ENCODE data around the gene FUT2. TPM values are rescaled to one million over a fixed set of nuclear protein-coding genes. Genes with fewer than 3 reads are reported as not detected.

The FUT2 gene
- total RNA-seq, 1 donor: under 0.01 TPM

- DNase-seq (ENCODE audit: low read depth in 2 of 3, low spot score in 2 of 3): no peak
Observed at GRCh38 chr19:48722196-48722708, 26.5 kb downstream of the FUT2 start.

- peak in 2 of 3 donors; percentile 86 to 95 for DNase-seq (ENCODE audit: low read depth in 2 of 3, low spot score in 2 of 3)
Observed at GRCh38 chr19:48724796-48725753, 29.3 kb downstream of the FUT2 start.

DNA sequence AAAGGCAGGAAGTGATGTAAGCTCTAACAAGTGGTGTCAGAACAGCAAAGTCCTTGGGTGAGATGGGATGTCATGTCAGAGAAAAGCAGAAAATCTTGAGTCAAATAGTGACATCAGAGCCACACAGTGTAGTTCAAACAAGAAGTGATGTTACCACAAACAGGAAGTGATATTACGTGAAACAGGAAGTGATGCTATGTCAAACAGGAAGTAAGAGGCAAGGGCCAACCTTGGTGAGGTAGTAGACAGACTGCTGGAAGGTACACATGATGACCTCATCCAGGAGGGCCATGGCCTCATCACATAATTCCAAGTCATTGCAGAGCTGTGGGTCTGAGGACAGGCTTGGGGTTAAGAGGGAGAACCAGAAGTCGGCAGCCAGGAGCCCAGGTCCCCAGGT lies 30.8 kb downstream of the FUT2 start:
- peak in 2 of 3 donors; percentile 70 to 80 for DNase-seq (ENCODE audit: low read depth in 2 of 3, low spot score in 2 of 3)

DNA sequence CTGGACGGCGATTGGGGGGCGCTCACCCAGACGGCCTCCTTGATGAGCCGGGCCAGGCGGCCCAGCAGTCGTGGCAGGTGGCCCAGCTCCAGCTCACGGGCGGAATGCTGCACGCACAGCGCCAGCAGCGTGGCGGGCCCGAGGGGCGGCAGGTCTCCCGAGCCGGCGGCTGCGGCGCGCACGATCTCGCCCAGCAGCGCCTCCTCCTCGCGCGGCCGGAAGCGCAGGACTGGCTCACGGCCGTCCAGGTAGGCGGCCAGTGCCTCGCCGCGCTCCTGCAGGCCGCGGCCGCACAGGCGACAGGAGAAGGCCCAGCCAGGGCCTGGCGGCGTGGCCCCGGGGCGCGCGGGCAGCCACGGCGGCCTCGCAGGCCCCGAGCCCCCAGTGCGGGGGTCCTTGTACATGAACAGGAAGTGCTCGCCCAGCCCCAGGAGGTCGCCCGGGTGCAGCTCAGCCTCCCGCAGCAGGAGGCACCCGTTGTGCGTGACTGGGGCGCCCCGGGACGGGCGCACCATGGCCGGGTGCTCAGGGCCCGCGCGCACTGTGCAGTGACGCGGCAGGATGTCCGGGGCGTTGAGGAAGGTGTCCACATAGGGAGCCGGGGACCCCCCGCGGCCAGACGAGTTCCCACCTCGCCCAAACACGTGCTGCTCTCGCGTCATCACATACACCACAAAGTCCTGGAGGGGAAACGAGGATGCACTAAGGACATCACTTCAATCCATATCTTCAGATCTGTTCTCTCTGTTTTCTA lies 33.3 kb downstream of the FUT2 start:
- DNase-seq (ENCODE audit: low read depth in 2 of 3, low spot score in 2 of 3): no peak

DNA sequence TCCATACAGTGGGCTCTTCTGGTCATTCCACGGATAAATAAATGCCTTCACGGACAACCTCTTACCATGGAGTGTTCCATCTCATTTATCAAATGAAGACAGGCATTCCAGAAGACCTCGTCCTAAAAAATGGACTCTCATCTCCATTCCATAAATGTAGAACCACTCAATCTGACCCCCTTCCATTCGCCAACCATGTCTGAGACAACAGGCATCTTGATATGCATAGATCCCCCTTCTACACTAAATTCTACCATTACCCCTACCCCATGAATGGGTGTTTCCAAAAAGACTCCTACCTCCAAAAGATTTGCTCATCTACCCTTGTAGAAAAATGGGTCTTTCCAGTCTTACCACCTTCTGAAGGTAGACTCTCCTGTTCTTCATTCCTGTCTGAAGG lies 35.7 kb downstream of the FUT2 start:
- DNase-seq (ENCODE audit: low read depth in 2 of 3, low spot score in 2 of 3): no peak

GRCh38 chr19:48734625-48735024 lies 38.9 kb downstream of the FUT2 start:
- DNase-seq (ENCODE audit: low read depth in 2 of 3, low spot score in 2 of 3): no peak

DNA sequence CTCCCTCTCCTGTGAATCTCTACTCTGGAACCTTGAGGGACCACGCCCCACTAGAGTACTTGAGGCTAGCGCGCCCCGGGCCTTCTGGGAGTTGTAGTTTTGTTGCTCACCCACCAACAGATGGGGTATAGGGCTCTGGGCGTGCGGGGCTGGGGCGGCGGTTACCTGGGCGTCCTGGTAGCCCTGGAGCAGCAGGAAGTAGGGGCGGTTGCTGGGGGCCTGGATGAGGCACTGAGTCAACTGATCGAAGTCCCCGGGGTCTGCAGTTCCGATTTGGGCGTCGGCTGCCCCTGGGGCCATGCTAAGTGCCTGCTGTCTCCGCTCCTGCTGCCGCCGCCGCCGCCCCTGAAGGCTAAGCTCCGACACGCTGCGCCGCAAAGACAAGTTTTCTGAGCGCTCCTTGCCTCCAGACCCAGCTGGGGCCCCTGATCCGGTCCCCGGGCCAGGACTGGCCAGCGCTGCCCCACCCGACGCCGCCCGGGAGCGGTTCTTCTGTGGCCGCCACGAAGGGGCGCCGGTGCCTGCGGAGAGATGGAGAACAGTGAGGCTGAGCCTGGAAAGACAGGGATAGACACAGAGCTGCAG lies 39.4 kb downstream of the FUT2 start:
- no peak for DNase-seq (ENCODE audit: low read depth in 2 of 3, low spot score in 2 of 3)

DNA sequence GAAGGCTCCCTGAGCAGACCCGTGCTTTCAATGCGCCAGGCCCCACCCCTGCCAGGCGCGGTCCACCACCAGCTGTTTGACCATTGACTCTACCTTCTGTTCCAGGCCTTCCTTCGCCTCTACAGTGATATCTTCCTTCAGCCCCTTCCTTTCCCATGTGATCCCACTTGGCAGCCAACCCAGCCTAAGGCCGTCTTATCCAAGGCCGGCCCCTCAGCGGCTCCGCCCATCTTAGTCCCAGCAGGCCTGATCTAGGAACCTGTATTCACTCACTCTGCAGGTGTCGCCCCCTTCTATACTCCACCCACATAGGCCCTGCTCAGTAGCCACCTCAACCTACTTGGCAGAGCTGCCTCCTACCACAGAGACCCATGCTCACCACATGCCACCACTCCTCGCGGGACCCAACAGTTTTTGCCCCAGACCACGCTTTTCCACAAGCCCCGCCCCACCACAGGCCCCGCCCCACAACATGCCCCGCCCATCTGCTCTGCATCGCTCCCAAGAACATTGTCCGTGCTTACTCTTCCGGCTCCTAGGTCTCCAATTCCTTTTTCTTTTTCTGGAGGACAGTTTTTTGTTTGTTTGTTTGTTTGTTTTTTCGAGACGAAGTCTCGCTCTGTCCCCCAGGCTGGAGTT lies 41.7 kb downstream of the FUT2 start:
- DNase-seq (ENCODE audit: low read depth in 2 of 3, low spot score in 2 of 3): no peak

- peak; percentile 80 to 90 (median 88) for DNase-seq (ENCODE audit: low read depth in 2 of 3, low spot score in 2 of 3)
Observed at GRCh38 chr19:48738557-48739403, 43.0 kb downstream of the FUT2 start.

DNA sequence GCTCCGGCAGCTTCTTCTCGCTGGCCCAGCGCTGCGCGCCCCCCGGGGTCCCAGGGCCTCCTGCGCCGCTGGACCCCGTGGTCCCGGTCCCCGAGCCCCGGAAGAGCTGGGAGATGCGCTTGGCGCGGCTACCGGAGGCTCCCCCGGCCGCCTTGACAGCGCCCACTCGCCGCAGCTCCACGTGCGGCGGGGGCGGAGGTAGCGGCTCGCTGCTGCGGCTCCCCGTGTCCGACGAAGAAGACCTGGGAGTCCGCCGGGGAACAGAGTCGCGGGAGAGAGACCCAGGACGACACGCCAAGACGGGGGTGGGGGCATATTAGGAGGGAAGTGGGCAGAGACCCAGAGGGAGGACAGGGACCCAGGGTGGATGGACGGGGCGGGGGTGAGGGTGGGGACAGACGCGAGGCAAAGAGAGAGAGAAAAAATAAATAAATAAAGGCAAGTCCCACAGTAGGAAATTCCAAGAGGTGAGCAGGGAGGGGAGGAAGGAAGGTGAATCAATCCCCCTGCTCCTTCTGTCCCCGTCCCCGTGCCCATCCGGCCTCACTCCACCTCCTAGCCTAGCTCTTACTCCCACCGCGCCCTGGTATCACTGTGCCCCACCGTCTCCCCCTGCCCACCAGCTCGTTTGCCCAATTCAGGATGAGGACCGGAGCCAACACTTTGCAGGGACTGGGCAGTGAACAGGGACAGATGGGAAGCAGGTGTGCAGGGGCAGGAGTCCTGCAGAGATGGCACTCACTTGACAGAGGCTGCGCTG lies 43.8 kb downstream of the FUT2 start:
- DNase-seq (ENCODE audit: low read depth in 2 of 3, low spot score in 2 of 3): no peak

DNA sequence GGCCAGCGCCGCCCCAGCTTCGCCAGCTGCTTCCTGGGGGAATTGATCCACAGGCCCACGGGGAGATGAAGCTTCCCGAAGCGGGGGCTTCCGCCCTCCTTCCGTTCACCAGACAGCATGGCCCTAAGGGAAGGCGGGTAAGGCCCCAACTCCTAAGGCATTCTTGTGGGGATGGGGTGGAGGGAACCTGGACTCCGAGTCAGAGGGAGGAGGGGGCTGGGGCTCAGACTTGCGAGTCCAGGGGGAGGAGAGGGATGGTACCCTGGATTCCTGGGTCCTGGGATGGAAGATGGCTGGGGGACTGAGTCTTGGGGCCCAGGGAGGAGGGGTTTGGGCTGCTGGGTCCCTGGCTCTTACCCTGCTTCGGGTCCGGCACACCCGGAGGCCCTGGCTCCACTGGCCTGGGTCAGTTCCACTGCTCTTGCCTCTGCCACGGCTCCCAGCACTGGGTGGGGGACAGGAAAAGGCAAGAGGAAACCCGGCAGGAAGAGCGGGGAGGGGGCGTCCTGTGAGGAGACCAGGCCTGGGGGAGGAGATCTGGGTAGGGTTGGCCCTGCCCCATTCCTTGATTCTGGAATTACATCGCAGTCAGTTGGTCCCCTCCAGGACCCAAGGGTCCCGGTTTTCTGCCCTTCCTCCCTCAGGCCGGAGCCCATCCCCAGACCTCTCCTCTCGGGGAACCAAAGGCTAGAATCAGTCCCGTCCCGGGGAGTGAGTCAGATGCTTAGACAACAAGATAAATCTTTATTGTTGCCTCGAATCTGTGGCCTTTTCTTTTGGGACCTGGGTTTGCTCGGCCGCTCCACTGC lies 44.6 kb downstream of the FUT2 start, which contains the start of gene RASIP1:
TSS of gene RASIP1 (minus strand) at position 447 of the 809 bp plus-strand sequence. CDS start at position 119, 328 bp downstream.
- DNase-seq (ENCODE audit: low read depth in 2 of 3, low spot score in 2 of 3): no peak

- DNase-seq (ENCODE audit: low read depth in 2 of 3, low spot score in 2 of 3): peak in 1 of 3 donors; percentile 41
Observed at GRCh38 chr19:48741129-48741999, 45.6 kb downstream of the FUT2 start.

DNA sequence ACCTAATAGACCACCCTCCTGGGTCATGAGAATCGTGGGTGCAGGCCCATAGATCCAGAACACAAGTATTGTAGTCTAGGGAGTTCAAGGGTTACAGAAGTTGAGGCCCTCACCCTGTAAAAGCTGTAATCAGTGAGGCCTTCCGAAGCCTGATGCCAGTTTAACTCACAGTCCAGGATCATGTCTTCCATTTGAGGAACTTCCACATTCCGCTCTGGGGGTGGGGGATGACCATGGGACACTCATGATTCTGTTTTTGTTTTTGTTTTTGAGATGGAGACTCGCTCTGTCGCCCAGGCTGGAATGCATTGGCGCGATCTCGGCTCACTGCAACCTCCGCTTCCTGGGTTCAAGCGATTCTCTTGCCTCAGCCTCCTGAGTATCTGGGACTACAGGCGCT lies 46.3 kb downstream of the FUT2 start:
- DNase-seq (ENCODE audit: low read depth in 2 of 3, low spot score in 2 of 3): no peak

DNA sequence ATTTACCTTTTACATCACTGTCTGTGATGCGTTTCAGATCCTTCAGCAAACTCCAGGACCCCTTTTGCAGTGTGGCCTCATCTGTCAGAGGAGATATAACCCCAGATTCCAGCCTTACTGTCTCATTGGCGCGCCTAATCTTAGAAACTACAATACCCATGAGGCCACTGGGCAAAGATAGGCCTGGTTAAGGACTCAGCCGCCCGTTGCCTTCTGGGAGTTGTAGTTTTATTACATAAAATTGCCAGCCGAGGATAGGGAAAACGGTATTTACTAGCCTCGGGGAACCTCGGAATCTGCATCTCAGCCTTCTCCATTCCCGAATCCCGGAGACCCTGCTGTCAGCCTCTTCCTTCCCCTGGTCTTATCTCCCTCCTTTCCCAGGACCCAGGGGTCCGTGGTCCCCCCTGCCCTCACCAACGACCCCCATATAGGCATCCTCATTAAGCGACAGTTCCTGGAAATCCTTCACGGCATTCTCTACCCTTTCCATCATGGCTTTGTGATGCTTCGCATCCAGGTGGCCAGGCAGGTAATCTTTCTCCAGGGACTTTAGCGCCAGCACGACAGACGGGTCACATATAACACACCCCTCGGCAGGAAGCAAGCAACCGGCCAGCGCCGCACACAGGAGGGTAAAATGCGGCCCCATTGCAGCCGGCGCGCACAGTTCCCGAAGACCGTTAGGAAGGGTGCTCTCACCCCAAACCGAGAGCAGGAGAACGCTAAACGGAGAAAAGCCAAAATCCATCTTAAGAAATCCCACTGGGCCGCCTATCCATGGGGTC lies 49.6 kb downstream of the FUT2 start:
- DNase-seq (ENCODE audit: low read depth in 2 of 3, low spot score in 2 of 3): peak in 1 of 3 donors; percentile 78

- DNase-seq (ENCODE audit: low read depth in 2 of 3, low spot score in 2 of 3): no peak
Observed at GRCh38 chr19:48746110-48746509, 50.3 kb downstream of the FUT2 start.
